ENCODE data around the gene TPSG1. TPM values are rescaled to one million over a fixed set of nuclear protein-coding genes. Genes with fewer than 3 reads are reported as not detected.
"Not testable (repeated sequence)": the region's sequence is repeated elsewhere in the genome, so short reads cannot be mapped to it uniquely, and the experiment has no call there.

Gene TPSG1
- total RNA-seq, 1 donor from 2014 or later: not detected

GRCh38 chr16:1245452-1246020, 20.5 kb upstream of the TPSG1 start:
- Histone ChIP-seq H3K27me3 (ENCODE audit: control insufficient read depth, insufficient read depth, low read length) (peaks cover 13% of the 10 kb centered on the region), H3K4me3 (ENCODE audit: low read depth, low read length) (no peak overlapping the region), H3K36me3 (ENCODE audit: control insufficient read depth, insufficient read depth, low read length) (no peaks in the 10 kb centered on the region)
- no peak for TF ChIP-seq CTCF (IDR thresholded peaks at IDR 0.05; ENCODE audit: insufficient read depth, low read length, poor library complexity, severe bottlenecking)
- DNase-seq (ENCODE audit: low read depth): no peak

- Histone ChIP-seq H3K36me3 (ENCODE audit: control insufficient read depth, insufficient read depth, low read length) (no peaks in the 10 kb centered on the region), H3K27me3 (ENCODE audit: control insufficient read depth, insufficient read depth, low read length) (peaks cover 13% of the 10 kb centered on the region), H3K4me3 (ENCODE audit: low read depth, low read length) (no peak overlapping the region)
- no peak for TF ChIP-seq CTCF (IDR thresholded peaks at IDR 0.05; ENCODE audit: insufficient read depth, low read length, poor library complexity, severe bottlenecking)
- DNase-seq (ENCODE audit: low read depth): no peak
Observed at GRCh38 chr16:1244881-1245280, 19.8 kb upstream of the TPSG1 start.

- not testable (repeated sequence) for H3K36me3 ChIP-seq (ENCODE audit: control insufficient read depth, insufficient read depth, low read length); H3K4me3 ChIP-seq (ENCODE audit: low read depth, low read length); DNase-seq (ENCODE audit: low read depth)
- H3K27me3 ChIP-seq (ENCODE audit: control insufficient read depth, insufficient read depth, low read length): peaks cover 13% of the 10 kb centered on the region
Observed at GRCh38 chr16:1243907-1244850, 19.1 kb upstream of the TPSG1 start.

GRCh38 chr16:1243363-1243762, 18.3 kb upstream of the TPSG1 start:
- not testable (repeated sequence) for H3K36me3 ChIP-seq (ENCODE audit: control insufficient read depth, insufficient read depth, low read length); DNase-seq (ENCODE audit: low read depth); H3K4me3 ChIP-seq (ENCODE audit: low read depth, low read length)
- peaks cover 13% of the 10 kb centered on the region for H3K27me3 ChIP-seq (ENCODE audit: control insufficient read depth, insufficient read depth, low read length)

- peaks cover 14% of the 10 kb centered on the region for H3K27me3 ChIP-seq (ENCODE audit: control insufficient read depth, insufficient read depth, low read length)
- not testable (repeated sequence) for H3K4me3 ChIP-seq (ENCODE audit: low read depth, low read length); H3K36me3 ChIP-seq (ENCODE audit: control insufficient read depth, insufficient read depth, low read length); DNase-seq (ENCODE audit: low read depth)
Observed at GRCh38 chr16:1241081-1241480, 16.0 kb upstream of the TPSG1 start.

- H3K36me3 ChIP-seq (ENCODE audit: control insufficient read depth, insufficient read depth, low read length): not testable (repeated sequence)
Observed at GRCh38 chr16:1240436-1240835, 15.4 kb upstream of the TPSG1 start, which contains the start of gene TPSAB1. Gene TPSAB1, plus strand, starts transcription at chr16:1240705. Its CDS starts 234 bp downstream, at chr16:1240939.

GRCh38 chr16:1239575-1239974, 14.5 kb upstream of the TPSG1 start:
- H3K36me3 ChIP-seq (ENCODE audit: control insufficient read depth, insufficient read depth, low read length); H3K27me3 ChIP-seq (ENCODE audit: control insufficient read depth, insufficient read depth, low read length); H3K4me3 ChIP-seq (ENCODE audit: low read depth, low read length); DNase-seq (ENCODE audit: low read depth): not testable (repeated sequence)

More at GRCh38 chr16:1240436-1240835, 15.4 kb upstream of the TPSG1 start, which contains the start of gene TPSAB1:
- H3K4me3 ChIP-seq (ENCODE audit: low read depth, low read length); DNase-seq (ENCODE audit: low read depth): not testable (repeated sequence)
- peaks cover 11% of the 10 kb centered on the region for H3K27me3 ChIP-seq (ENCODE audit: control insufficient read depth, insufficient read depth, low read length)

- not testable (repeated sequence) for DNase-seq (ENCODE audit: low read depth); H3K36me3 ChIP-seq (ENCODE audit: control insufficient read depth, insufficient read depth, low read length); H3K27me3 ChIP-seq (ENCODE audit: control insufficient read depth, insufficient read depth, low read length); H3K4me3 ChIP-seq (ENCODE audit: low read depth, low read length)
Observed at GRCh38 chr16:1238909-1239308, 13.8 kb upstream of the TPSG1 start.

GRCh38 chr16:1237990-1238389, 12.9 kb upstream of the TPSG1 start:
- H3K27me3 ChIP-seq (ENCODE audit: control insufficient read depth, insufficient read depth, low read length): peaks cover 4% of the 10 kb centered on the region
- DNase-seq (ENCODE audit: low read depth): no peak
- no peaks in the 10 kb centered on the region for H3K36me3 ChIP-seq (ENCODE audit: control insufficient read depth, insufficient read depth, low read length)
- no peak overlapping the region for H3K4me3 ChIP-seq (ENCODE audit: low read depth, low read length)
- no peak for TF ChIP-seq CTCF (IDR thresholded peaks at IDR 0.05; ENCODE audit: insufficient read depth, low read length, poor library complexity, severe bottlenecking)

- not testable (repeated sequence) for H3K4me3 ChIP-seq (ENCODE audit: low read depth, low read length); H3K36me3 ChIP-seq (ENCODE audit: control insufficient read depth, insufficient read depth, low read length); DNase-seq (ENCODE audit: low read depth); H3K27me3 ChIP-seq (ENCODE audit: control insufficient read depth, insufficient read depth, low read length)
Observed at GRCh38 chr16:1236659-1237058, 11.6 kb upstream of the TPSG1 start.

GRCh38 chr16:1232049-1232748, 7.1 kb upstream of the TPSG1 start:
- not testable (repeated sequence) for H3K4me3 ChIP-seq (ENCODE audit: low read depth, low read length); H3K36me3 ChIP-seq (ENCODE audit: control insufficient read depth, insufficient read depth, low read length); DNase-seq (ENCODE audit: low read depth); H3K27me3 ChIP-seq (ENCODE audit: control insufficient read depth, insufficient read depth, low read length)

Data from kidney epithelial cell (primary cell).